Measurements from ENCODE around the gene ACTL6B. TPM values are rescaled to one million over a fixed set of nuclear protein-coding genes. Genes with fewer than 3 reads are reported as not detected.

The ACTL6B gene
- polyA plus RNA-seq, 1 donor, result not detected

DNA sequence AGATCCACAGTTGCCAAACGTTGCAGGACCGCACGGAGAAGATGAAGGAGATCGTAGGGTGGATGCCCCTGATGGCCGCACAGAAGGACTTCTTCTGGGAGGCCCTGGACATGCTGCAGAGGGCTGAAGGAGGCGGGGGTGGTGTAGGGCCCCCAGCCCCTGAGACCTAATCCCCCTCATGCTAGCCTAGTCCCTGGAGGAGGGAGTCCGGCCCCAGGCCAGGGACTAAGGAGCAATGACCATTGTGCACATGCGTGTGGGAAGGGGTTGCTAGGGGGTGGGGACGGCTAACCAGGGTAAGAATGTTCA lies 55.6 kb downstream of the ACTL6B start:
- DNase-seq (ENCODE audit: low read depth), result no peak

DNA sequence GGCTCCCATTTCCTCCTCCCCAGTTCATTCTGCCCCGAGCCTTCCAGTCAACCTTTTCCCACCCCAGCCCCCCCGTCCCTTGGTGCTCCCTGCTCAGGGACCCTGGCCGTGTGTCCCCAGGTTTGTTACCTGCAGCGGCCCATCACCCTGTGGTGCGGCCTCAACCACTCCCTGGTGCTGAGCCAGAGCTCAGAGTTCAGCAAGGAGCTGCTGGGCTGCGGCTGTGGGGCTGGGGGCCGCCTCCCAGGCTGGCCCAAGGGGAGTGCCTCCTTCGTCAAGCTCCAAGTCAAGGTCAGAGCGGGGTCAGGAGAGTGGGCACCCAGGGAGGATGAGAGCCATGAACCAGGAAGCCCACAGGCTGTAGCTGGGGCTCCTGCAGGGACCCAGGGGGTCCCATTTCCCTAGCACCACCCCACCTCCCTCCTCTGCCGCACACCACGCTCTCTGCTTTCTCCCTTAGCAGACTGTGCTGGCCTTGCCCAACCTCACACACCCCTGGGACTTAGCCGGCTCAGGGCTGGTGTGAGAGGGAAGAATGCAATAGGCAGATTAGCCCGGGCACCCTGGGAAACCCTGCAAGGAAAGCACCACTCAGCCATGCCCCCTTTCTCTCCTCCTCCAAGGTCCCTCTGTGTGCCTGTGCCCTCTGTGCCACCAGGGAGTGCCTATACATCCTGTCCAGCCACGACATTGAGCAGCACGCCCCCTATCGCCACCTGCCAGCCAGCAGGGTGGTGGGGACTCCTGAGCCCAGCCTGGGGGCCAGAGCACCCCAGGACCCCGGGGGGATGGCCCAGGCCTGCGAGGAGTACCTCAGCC lies 56.1 kb downstream of the ACTL6B start:
- DNase-seq (ENCODE audit: low read depth), result no peak

DNA sequence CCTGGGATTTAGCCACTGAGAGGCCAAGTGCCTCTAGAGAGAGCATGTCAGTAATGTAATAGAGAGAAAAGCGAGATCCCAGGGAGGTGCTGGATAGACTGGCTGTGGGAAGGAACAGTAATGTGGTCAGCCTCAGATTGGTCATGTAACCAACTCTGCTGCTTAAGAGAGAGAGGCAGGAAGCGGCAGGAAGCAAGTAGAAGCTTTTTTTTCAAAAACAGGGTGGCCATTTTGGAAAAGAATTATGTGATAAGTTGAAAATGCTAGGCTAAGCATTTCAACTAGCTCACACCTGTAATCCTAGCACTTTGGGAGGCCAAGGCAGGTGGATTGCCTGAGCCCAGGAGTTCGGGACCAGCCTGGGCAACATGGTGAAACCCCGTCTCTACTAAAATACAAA lies 57.8 kb downstream of the ACTL6B start:
- DNase-seq (ENCODE audit: low read depth), result no peak

DNA sequence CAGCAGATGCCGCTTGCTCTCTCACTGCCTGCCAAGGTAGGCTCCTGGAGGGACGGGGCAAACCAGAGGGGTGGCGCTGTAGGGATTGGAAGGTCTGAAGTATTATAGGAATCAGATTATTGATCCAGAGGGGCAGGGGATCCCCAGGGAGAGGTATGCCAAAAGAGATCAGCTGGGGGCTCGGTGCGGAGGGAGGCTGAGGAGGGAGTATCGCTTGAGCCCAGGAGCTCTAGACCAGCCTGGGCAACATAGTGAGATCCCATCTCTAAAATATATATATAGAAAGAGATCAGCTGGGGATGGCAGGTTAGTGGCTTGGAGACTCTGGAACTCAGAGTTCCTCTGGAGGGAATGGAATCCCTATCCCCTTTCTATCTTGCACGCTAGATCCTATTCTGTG lies 61.1 kb downstream of the ACTL6B start:
- DNase-seq (ENCODE audit: low read depth), result no peak

Other genes with a start within 250 kb of the ACTL6B start
- 5.9 TPM for gene ZCWPW1, start 227.7 kb downstream of the ACTL6B start, polyA plus RNA-seq (ENCODE audit: insufficient read length)
- gene MEPCE, start 226.6 kb downstream of the ACTL6B start, polyA plus RNA-seq (ENCODE audit: insufficient read length), result 34.2 TPM
- 16.7 TPM for gene PPP1R35, start 220.0 kb downstream of the ACTL6B start, polyA plus RNA-seq (ENCODE audit: insufficient read length)
- gene SPACDR, start 192.2 kb downstream of the ACTL6B start, polyA plus RNA-seq (ENCODE audit: insufficient read length), result 1.7 TPM
- gene TSC22D4, start 177.2 kb downstream of the ACTL6B start, polyA plus RNA-seq (ENCODE audit: insufficient read length), result 49.8 TPM
- 1.8 TPM for gene NYAP1, start 172.5 kb downstream of the ACTL6B start, polyA plus RNA-seq (ENCODE audit: insufficient read length)
- 10.4 TPM for gene AGFG2, start 117.2 kb downstream of the ACTL6B start, polyA plus RNA-seq (ENCODE audit: insufficient read length)
- 3.5 TPM for gene SAP25, start 82.5 kb downstream of the ACTL6B start, polyA plus RNA-seq (ENCODE audit: insufficient read length)
- 25.3 TPM for gene LRCH4, start 70.3 kb downstream of the ACTL6B start, polyA plus RNA-seq (ENCODE audit: insufficient read length)
- 1.0 TPM for gene FBXO24, start 70.1 kb downstream of the ACTL6B start, polyA plus RNA-seq (ENCODE audit: insufficient read length)
- 224 TPM for gene PCOLCE, start 54.1 kb downstream of the ACTL6B start, polyA plus RNA-seq (ENCODE audit: insufficient read length)
- gene MOSPD3, start 43.9 kb downstream of the ACTL6B start, polyA plus RNA-seq (ENCODE audit: insufficient read length), result 17.1 TPM
- 0.90 TPM for gene TFR2, start 14.9 kb downstream of the ACTL6B start, polyA plus RNA-seq (ENCODE audit: insufficient read length)
- gene GNB2, start 17.3 kb upstream of the ACTL6B start, polyA plus RNA-seq (ENCODE audit: insufficient read length), result 139 TPM
- 30.2 TPM for gene GIGYF1, start 37.8 kb upstream of the ACTL6B start, polyA plus RNA-seq (ENCODE audit: insufficient read length)
- 21.0 TPM for gene POP7, start 49.7 kb upstream of the ACTL6B start, polyA plus RNA-seq (ENCODE audit: insufficient read length)
- 0.18 TPM for gene EPO, start 64.0 kb upstream of the ACTL6B start, polyA plus RNA-seq (ENCODE audit: insufficient read length)
- gene ZAN, start 77.1 kb upstream of the ACTL6B start, polyA plus RNA-seq (ENCODE audit: insufficient read length), result not detected
- 38.8 TPM for gene EPHB4, start 171.1 kb upstream of the ACTL6B start, polyA plus RNA-seq (ENCODE audit: insufficient read length)
- gene SLC12A9, start 196.3 kb upstream of the ACTL6B start, polyA plus RNA-seq (ENCODE audit: insufficient read length), result 20.7 TPM
- gene TRIP6, start 210.9 kb upstream of the ACTL6B start, polyA plus RNA-seq (ENCODE audit: insufficient read length), result 41.1 TPM
- 98.4 TPM for gene SRRT, start 218.7 kb upstream of the ACTL6B start, polyA plus RNA-seq (ENCODE audit: insufficient read length)
- 2.0 TPM for gene UFSP1, start 233.3 kb upstream of the ACTL6B start, polyA plus RNA-seq (ENCODE audit: insufficient read length)
- 67.1 TPM for gene ACHE, start 239.4 kb upstream of the ACTL6B start, polyA plus RNA-seq (ENCODE audit: insufficient read length)